MG63 (cell line): ENCODE data around the gene CLEC16A. TPM values are rescaled to one million over a fixed set of nuclear protein-coding genes. Genes with fewer than 3 reads are reported as not detected.

Source experiments
- DNase-seq: peaks from one replicate; pipeline ENCODE4 v3.0.0-alpha.2; 2020
- H3K27me3 ChIP-seq: fragments of 250-450 bp; sonication (Bioruptor Pico); 2 replicates; pipeline ENCODE4 v1.5.1; 2020; ENCODE audit warnings: mild to moderate bottlenecking, moderate library complexity
- H3K36me3 ChIP-seq: fragments of 250-450 bp; sonication (Bioruptor Pico); 2 replicates; pipeline ENCODE4 v1.5.1; 2020; ENCODE audit warnings: mild to moderate bottlenecking, moderate library complexity
- H3K4me3 ChIP-seq: fragments of 250-450 bp; sonication (Bioruptor Pico); 2 replicates; pipeline ENCODE4 v1.5.1; 2020; ENCODE audit warnings: mild to moderate bottlenecking, moderate library complexity
- H3K9me3 ChIP-seq: fragments of 250-450 bp; sonication (Bioruptor Pico); 2 replicates; pipeline ENCODE4 v1.5.1; 2020; ENCODE audit warnings: mild to moderate bottlenecking, moderate library complexity
- total RNA-seq: library from RNA; depleted of rRNA; stranded (reverse); fragments of >200 nt; shearing (Covaris generic); gene quantifications from 2 replicates; pipeline ENCODE4 v1.2.3, GENCODE V29; 2014; ENCODE audit warnings: low replicate concordance

Gene CLEC16A
- total RNA-seq, 1 experiment from 2014 or later = 11.5 TPM

DNA sequence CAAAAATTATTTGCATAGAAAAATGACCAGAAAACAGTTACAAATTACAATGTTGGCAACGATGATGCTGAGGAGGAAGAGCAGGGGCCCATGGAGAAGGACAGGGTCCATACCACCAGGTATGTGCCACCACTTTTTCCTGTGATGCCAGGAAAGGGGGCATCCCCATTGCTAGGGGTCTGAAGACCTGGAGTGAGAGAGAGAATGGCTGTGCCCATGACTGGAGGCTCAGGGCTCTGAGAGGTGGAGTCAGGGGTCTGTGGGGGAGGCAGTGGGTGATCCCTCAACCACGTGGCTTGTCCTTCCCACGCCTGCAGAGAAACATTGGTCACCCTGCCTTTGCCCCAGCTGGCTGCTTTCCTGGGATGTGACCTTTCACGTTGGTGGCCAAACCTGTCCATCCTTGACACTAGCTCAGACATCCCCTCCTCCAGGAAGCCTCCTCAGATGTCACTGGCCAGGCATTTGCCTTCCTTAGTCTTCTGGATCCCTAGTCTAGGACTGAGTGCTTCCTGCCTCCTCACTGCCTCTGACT lies 260.2 kb downstream of the CLEC16A start:
- H3K27me3 ChIP-seq = no peaks in the 10 kb centered on the region
- H3K4me3 ChIP-seq = no peak overlapping the region
- no peaks in the 10 kb centered on the region for H3K36me3 ChIP-seq
- DNase-seq = no peak
- peaks cover 4% of the 10 kb centered on the region for H3K9me3 ChIP-seq

DNA sequence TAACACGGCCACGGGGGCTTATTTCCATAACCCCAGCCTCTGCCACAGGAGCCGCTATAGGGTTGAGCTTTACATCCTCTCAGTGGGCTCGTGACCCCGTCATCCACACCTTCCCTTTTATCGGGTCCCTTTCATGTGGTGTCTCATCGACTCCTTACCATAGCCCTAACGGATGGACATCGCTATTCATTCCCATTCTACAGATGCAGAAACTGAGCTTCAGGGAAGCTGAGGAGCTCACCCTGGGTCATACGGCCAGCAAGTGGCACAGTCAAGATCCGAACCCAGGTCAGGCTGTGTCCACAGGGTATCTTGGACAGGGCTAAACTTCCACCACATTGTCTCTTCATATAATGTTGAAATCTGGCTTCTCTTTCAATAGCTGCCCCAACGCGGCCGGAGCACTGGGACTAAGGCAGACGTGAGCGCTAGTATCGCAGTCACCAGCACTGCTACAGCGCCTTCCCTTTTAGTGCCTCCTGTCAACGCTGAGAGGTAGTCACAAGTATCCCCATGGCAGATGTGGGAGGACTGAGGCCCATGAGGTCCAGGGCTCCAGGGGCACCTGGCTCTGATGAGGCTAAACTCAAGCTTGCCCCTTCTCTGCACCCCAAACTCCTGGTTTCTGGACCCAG lies 260.8 kb downstream of the CLEC16A start:
- H3K9me3 ChIP-seq = peaks cover 4% of the 10 kb centered on the region
- DNase-seq = no peak
- H3K27me3 ChIP-seq = no peaks in the 10 kb centered on the region
- H3K36me3 ChIP-seq = no peaks in the 10 kb centered on the region
- H3K4me3 ChIP-seq = no peak overlapping the region

DNA sequence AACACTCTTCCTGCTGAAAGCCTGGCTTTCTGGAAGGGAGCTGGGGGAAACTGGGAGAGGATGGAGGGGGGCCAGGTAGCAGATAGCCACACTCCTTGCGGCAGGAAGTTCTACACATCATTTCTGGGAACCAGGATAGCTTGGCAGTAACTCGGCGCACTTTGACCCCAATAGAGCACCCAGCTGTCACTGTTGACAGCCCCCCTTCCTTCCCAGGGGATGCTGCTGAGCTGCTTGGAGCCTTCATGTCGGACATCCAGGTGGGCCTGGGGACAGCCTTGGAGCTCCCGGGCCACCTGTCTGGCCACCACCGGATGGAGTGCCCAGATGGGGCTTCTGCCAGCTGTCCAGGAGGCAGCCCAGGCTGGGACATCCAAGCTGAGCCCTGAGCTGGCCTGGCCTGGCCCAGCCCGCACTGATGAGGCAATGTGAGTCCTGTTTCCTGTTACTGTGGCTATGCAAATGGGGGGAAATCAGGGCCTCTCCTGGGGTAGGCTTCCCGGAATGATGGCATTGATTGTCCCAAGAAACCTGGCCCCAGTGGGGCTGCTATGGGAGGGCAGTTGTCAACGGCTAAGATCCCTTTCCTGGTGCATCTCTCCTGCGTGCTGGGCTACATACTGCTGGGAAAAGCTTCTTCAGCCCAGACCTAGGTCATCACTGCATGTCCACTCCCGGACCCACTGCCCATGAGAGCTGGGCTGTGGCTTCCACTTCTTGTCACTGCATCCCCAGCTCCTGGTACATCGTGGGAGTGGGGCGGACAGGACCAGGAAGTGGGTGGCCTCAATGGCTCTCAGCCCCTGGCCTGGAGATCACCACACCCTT lies 261.6 kb downstream of the CLEC16A start:
- H3K9me3 ChIP-seq = peaks cover 4% of the 10 kb centered on the region
- H3K4me3 ChIP-seq = no peak overlapping the region
- H3K36me3 ChIP-seq = no peaks in the 10 kb centered on the region
- peak; percentile 48 for DNase-seq
- no peaks in the 10 kb centered on the region for H3K27me3 ChIP-seq

DNA sequence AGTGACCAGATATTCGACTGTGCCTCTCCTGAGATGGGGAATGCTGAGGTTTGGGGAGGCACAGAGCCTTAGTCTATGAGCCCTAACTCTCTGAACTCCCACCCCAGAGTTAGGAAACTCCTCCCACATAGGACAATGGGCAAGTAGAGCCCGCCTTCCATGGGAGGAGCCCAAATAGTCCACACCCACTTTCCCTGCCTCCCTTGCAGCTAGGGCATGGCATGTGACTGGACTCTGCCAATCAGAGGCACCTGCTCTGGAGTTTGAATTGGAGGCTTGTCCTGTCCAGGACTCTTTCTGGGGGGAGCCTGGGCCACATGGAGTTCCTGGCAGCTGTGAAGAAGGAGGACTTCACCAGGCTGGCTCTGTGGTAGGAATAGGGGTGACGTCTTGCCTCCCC lies 263.3 kb downstream of the CLEC16A start:
- DNase-seq = no peak
- H3K4me3 ChIP-seq = no peak overlapping the region
- H3K36me3 ChIP-seq = no peaks in the 10 kb centered on the region

DNA sequence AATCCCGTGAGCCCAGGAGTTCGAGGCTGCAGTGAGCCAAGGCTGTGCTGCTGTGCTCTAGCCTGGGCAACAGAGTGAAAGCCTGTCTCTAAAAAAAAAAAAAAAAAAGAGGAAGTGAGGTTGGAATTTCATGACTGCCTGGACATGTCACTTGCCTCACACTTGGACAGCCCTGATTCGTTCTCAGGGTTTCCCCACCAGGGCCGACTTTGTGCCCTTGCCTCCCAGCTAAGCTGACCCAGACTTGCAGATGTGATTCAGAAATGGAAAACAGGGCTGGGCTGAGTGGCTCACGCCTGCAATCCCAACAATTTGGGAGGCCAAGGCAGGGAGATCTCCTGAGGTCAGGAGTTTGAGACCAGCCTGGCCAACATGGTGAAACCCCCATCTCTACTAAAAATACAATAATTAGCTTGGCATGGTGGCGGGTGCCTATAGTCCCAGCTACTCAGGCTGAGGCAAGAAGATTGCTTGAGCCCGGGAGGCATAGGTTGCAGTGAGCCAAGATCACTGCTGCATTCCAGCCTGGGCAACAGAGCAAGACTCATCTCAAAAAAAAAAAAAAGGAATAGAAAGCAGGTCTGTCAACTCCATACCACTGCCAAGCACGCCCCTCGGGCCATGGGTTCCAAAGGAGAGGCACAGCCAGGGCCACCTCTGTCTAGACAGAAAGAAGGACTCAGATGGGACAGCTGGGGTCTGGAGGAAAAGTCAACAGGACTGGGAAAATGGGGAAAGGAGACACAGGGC lies 264.7 kb downstream of the CLEC16A start:
- Histone ChIP-seq H3K27me3 (no peaks in the 10 kb centered on the region), H3K36me3 (no peaks in the 10 kb centered on the region), H3K9me3 (peaks cover 4% of the 10 kb centered on the region), H3K4me3 (no peak overlapping the region)
- DNase-seq = no peak

More for the DNA sequence above, 263.3 kb downstream of the CLEC16A start:
- H3K9me3 ChIP-seq = peaks cover 4% of the 10 kb centered on the region
- no peaks in the 10 kb centered on the region for H3K27me3 ChIP-seq

DNA sequence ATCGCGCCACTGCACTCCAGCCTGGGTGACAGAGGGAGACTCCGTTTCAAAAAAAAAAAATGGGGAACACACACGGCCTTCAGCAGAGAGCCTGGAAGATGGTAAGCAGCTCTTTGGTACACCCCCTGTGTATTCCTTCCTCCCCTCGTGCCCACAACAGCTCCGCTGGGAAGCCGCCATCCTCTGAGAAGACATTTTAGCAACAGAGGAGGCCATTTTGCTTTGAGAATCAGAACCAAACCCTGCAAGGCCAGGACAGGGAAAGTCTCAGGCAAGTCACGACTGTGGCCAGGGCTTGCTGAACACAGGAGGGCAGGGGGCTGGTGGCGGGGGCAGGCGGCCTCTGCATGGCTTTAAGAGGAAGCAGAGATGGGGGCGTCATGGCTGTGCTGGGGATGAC lies 265.9 kb downstream of the CLEC16A start:
- no peak for DNase-seq
- no peaks in the 10 kb centered on the region for H3K36me3 ChIP-seq
- H3K4me3 ChIP-seq = no peak overlapping the region
- no peaks in the 10 kb centered on the region for H3K27me3 ChIP-seq
- peaks cover 4% of the 10 kb centered on the region for H3K9me3 ChIP-seq

DNA sequence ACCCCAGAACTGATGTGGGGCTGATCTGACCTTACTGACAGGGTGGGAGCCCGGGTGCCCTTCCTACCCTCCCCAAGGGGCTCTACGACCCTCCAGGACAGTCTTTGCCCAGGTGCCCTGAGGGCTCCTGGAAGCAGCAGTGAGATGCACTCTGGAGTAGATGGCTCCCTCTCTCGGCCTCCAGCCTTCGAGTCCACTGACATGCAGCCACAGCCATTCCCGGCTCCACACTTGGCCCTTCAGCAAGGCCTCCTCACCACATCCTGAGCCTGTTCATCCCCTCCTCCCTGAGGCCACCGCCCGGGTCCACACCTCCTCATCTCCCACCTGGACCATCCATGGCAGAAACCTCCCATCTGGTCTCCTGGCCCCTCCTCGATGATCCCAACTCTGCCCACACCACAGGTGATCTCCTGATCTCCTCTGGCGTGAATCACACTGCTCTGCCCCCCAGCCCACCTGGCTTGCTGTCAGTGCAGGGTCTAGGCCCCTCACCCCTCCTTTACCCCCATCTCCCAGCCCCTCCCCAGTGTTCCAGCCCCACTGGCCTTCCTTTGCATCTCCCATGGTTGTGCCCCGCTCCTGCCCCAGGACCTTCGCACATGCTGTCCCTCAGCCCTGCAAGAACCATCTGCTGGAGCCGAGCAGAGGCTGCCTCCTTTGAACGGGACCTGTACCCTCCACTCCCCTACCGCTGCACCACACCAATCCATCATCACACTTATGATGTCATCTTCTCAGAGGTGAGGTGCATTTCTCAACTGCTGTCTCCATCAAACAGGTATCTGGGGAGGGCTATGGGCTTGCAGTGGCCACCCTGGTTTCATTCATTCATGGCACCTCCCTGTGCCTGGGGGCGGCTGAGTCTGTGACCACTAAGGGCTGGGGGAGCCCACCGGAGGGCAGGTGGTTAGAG lies 267.0 kb downstream of the CLEC16A start:
- DNase-seq = no peak

DNA sequence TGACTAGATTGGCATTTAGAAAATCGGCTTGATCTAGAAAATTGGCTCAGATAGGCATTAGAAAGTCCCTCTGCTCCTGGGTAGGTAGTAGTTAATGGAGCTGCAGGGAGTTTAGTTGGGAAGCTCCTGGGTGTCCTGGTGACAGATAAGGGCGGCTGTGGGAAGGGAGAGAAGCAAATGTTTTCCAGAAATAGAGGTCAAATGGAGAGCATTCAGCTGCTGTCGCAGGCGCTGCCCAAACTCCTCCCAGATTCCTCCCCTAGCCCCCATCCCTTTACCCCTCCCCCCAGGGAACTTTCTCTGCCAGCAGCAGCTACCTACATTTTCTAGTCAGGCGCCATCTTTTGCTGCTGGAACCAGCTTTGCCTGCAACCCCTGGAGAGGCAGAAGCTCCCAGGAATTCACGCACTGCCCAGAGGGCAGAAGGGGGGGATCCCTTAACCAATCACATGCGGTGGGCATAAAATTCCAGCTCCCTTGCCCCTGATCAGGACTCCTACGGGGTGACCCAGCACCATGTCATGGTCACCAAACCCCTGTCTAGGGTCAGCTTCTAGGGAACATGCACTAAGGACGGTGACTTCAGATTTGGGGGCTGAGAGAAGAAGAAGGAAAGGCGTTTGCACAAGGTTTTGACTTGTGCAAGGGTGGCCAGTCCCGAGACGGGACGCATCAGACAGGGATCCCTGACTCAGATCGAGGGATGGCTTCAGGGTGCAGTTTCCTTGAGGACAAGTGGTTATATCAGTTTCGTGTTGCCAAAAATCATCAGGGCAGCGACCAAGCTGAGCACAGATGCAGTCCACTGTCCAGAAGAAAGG lies 267.8 kb downstream of the CLEC16A start:
- H3K9me3 ChIP-seq = peaks cover 20% of the 10 kb centered on the region
- no peaks in the 10 kb centered on the region for H3K36me3 ChIP-seq
- no peaks in the 10 kb centered on the region for H3K27me3 ChIP-seq
- H3K4me3 ChIP-seq = no peak overlapping the region
- no peak for DNase-seq

More for the DNA sequence above, 267.0 kb downstream of the CLEC16A start:
- H3K9me3 ChIP-seq = peaks cover 11% of the 10 kb centered on the region
- no peak overlapping the region for H3K4me3 ChIP-seq
- H3K36me3 ChIP-seq = no peaks in the 10 kb centered on the region
- H3K27me3 ChIP-seq = no peaks in the 10 kb centered on the region

DNA sequence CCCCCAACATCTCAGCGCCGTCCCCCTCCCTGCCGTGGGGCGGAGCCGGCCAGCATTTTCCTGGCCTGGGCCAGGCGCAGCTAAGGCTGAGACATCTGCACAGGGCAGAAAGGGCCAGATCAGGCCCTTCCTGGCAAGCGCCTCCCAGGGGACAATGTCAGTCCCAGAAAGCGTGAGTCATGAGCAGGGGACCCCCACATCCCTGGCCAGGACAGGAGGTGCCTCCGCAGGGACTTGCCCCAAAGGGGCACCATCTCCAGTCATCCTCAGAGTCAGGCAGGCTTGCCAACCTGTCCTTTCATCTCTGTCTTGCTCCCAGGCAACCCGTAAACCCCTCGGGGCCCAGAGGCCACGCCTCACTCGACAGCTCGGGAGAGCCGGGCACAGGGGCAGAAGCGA lies 268.4 kb downstream of the CLEC16A start:
- H3K27me3 ChIP-seq = no peaks in the 10 kb centered on the region
- H3K36me3 ChIP-seq = no peaks in the 10 kb centered on the region
- DNase-seq = no peak
- no peak overlapping the region for H3K4me3 ChIP-seq
- peaks cover 19% of the 10 kb centered on the region for H3K9me3 ChIP-seq

DNA sequence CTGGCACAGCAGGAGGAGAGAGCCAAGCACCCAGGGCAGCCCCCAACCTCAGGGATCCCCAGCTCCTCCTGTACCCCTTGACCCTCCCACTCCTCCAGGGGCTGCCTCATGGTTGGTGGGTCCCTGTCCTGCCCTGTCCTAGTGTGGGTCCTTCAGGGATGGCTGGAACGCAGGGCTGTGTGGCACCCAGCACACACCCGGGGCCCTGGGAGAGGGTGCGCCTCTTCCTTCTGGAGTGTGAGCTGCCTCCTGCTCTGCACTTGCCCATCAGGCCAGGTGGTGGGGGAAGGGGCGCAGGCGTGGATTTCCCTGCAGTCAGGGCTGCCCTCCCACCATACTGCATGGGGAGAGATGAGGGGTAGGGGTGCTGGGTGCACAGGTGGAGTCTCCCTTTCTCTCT lies 269.0 kb downstream of the CLEC16A start:
- peaks cover 25% of the 10 kb centered on the region for H3K9me3 ChIP-seq
- H3K36me3 ChIP-seq = no peaks in the 10 kb centered on the region
- H3K4me3 ChIP-seq = no peak overlapping the region
- H3K27me3 ChIP-seq = no peaks in the 10 kb centered on the region
- DNase-seq = no peak

DNA sequence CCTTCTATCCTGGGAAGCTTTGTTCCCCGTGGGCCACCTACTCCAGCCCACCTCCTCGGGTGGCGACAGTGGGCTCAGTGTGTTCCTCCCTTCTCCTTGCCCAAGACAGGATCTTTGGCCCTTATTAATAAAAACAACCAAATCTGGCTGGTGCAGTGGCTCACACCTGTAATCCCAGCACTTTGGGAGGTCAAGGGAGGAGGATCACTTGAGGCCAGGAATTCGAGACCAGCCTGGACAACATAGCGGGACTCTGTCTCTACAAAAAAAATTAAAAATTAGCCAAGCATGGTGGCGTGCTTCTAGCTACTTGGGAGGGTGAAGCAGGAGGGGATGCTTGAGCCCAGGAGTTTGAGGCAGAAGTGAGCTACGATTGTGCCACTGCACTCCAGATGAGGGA lies 269.4 kb downstream of the CLEC16A start:
- no peaks in the 10 kb centered on the region for H3K36me3 ChIP-seq
- H3K9me3 ChIP-seq = peaks cover 25% of the 10 kb centered on the region
- no peak for DNase-seq
- H3K4me3 ChIP-seq = no peak overlapping the region
- H3K27me3 ChIP-seq = no peaks in the 10 kb centered on the region

DNA sequence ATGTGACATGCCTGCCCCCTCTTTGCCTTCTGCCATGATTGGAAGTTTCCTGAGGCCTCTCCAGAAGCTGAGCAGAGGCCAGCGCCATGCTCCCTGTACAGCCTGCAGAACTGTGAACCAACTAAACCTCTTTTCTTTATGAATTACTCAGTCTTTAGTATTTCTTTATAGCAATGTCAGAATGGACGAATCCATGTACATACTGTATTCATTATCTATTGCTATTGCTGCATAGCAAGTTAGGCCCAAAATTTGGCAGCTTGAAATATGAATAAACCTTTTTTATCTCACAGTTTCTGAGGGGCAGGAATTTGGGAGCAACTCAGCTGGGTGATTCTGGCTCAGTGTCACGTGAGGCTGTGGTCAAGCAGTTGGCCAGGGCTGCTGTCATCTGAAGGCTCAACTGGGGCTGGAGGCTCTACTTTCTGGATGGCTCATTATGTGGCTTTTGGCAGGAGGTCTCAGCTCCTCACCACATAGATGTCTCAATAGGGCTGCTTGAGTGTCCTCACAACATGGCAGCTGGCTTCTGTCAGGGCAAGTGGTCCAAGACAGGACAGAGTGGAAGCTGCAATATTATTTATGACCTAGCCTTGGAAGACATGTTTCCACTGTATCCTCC lies 271.7 kb downstream of the CLEC16A start:
- Histone ChIP-seq H3K36me3 (no peaks in the 10 kb centered on the region), H3K9me3 (peaks cover 25% of the 10 kb centered on the region), H3K27me3 (no peaks in the 10 kb centered on the region), H3K4me3 (no peak overlapping the region)
- no peak for DNase-seq

DNA sequence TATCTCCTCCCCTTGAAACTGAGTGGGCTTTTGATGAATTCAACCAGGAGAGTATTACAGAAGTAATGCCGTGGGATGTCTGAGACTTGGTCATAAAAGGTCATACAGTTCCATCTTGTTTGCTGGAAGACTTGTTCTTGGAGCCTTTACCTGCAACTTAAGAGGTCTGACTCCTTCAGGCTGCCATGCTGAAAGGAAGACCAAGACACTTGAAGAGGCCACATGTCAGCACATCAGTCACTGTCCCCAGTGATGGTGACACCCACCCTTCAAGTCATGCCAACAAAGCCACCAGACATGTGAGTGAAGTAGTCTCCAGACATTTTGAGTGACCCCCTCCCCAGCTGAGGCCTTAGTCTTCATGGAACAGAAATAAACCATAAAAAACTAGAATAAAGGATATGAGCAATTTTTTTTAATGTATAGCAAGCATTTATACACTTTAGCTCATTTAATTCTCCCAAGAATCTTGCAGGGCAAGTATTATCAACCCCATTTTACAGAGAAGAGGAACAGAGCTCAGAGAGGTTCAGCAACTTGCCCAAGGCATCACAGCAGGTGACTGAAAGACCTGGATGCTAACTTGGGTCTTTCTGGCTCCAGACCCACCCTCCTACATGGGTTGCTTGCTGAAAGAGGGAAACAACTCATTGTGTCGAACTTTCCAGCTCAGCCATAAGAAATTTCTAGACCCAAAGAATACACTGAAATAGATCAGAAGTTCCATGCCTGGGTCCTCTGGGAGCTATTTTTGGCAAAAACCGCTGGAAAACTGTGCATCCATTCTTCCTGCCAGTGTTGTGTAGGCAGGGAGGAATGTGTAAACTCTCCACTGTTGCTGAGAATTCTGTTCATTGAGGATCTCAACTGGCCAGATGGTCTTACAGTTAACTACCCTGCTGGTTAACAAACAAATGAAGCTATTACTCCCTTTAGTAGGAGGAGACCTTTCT lies 273.6 kb downstream of the CLEC16A start:
- DNase-seq = no peak
- Histone ChIP-seq H3K4me3 (no peak overlapping the region), H3K27me3 (no peaks in the 10 kb centered on the region), H3K36me3 (no peaks in the 10 kb centered on the region), H3K9me3 (peaks cover 25% of the 10 kb centered on the region)

DNA sequence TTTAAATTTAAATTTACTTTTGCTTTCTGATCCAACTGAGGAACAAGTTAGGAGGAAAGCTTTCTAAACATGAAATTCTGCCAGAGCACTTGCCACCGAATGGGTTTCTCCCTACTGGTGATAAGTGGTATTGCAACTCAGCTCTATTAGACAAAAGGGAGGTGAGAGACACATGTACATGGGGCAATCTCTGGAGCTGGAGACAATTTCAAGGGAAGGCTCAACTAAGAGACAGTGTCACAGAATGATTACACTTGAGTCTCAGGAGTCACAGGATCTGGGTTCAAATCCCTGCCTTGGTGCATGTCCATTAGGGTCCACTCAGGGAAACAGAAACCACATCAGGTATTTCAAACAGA lies 274.2 kb downstream of the CLEC16A start:
- no peak overlapping the region for H3K4me3 ChIP-seq

More for the DNA sequence above, 274.2 kb downstream of the CLEC16A start:
- Histone ChIP-seq H3K27me3 (no peaks in the 10 kb centered on the region), H3K36me3 (no peaks in the 10 kb centered on the region), H3K9me3 (peaks cover 25% of the 10 kb centered on the region)
- DNase-seq = no peak
